HCT116 (cell line): ENCODE measurements around the gene NINJ2. TPM values are rescaled to one million over a fixed set of nuclear protein-coding genes. Genes with fewer than 3 reads are reported as not detected.

Experiments
- ATAC-seq: fragments of 200-7000 bp; cut with Tn5 transposase; 2 replicates; pipeline ENCODE4 v1.9.1; 2020; ENCODE audit warnings: mild to moderate bottlenecking, moderate library complexity
- BruUV-seq: library from RNA; stranded (reverse); fragments of 400-500 nt; replicated peaks from 2 replicates; lab custom pipeline; 2021; lab: Mats Ljungman, UMichigan
- CTCF ChIA-PET: fragments of 300-600 bp; sonication (Branson Sonifier 250); formaldehyde crosslinking; loops from one replicate; lab custom pipeline; 2021; ENCODE audit warnings: antibody characterized with exemption; lab: Charles Lee
- POLR2A ChIA-PET: fragments of 300-600, 350-600 bp; sonication (Branson Sonifier 250); formaldehyde crosslinking; loops from one replicate; lab custom pipeline; 2021; ENCODE audit warnings: antibody characterized with exemption; lab: Charles Lee
- RAD21 ChIA-PET, 2 experiments: fragments of 300-600 bp; sonication (Branson Sonifier 250); formaldehyde crosslinking; loops; one replicate each; lab custom pipeline; 2023; ENCODE audit warnings: low total read pairs in 2 of 2; ENCODE audit not compliant: uncharacterized antibody in 2 of 2, unreplicated experiment in 2 of 2, low non-redundant PET in 1 of 2; lab: Charles Lee
- DNase-seq: peaks from one replicate; pipeline ENCODE4 v3.0.0-alpha.2; 2010; ENCODE audit warnings: low read depth, low spot score
- H2AFZ ChIP-seq: fragments of 200-600 bp; shearing (Covaris generic), sonication (generic); 2 replicates; pipeline ENCODE4 v1.6.1; 2017; ENCODE audit warnings: low read depth, mixed run types, mixed read lengths, antibody characterized with exemption, low read length; ENCODE audit not compliant: poor library complexity, severe bottlenecking
- H3K27ac ChIP-seq: 2 replicates; pipeline ENCODE4 v1.5.1; 2012; ENCODE audit warnings: low read depth, low read length
- H3K27me3 ChIP-seq: fragments of 200-600 bp; sonication (generic); 2 replicates; pipeline ENCODE4 v1.6.1; 2016; ENCODE audit warnings: mixed run types, low read length, mixed read lengths; ENCODE audit not compliant: insufficient read depth
- H3K36me3 ChIP-seq, 2 experiments: fragments of 200-500 bp in 1 of 2; fragments of 200-600 bp in 1 of 2; sonication (Bioruptor generic) in 1 of 2; sonication (generic) in 1 of 2; 2 replicates each; pipeline versions ENCODE4 v1.5.1 to v1.6.1; 2014 to 2016; ENCODE audit warnings: low read length in 2 of 2, inconsistent platforms in 1 of 2, mixed read lengths in 1 of 2, mixed run types in 1 of 2; ENCODE audit not compliant: insufficient read depth in 2 of 2, control insufficient read depth in 1 of 2
- H3K4me1 ChIP-seq, 2 experiments: fragments of 200-600 bp in 1 of 2; sonication (generic) in 1 of 2; 2 replicates each; pipeline versions ENCODE4 v1.5.1 to v1.6.1; 2012 to 2017; ENCODE audit warnings: low read length in 2 of 2, inconsistent platforms in 1 of 2, mild to moderate bottlenecking in 1 of 2, mixed read lengths in 1 of 2, mixed run types in 1 of 2, moderate library complexity in 1 of 2; ENCODE audit not compliant: insufficient read depth in 2 of 2, control insufficient read depth in 1 of 2
- H3K4me2 ChIP-seq: fragments of 200-600 bp; sonication (generic); 2 replicates; pipeline ENCODE4 v1.6.1; 2017; ENCODE audit warnings: mixed run types, low read length, mixed read lengths
- H3K4me3 ChIP-seq, 2 experiments: fragments of 200-600 bp in 1 of 2; sonication (generic) in 1 of 2; replicated peaks in 1 of 2; 2 replicates each; pipeline ENCODE4 v1.5.1; 2011 to 2016; ENCODE audit warnings: low read length in 2 of 2, control low read depth in 1 of 2, low read depth in 1 of 2, mild to moderate bottlenecking in 1 of 2, mixed read lengths in 1 of 2, mixed run types in 1 of 2
- H3K79me2 ChIP-seq: fragments of 200-600 bp; sonication (generic); 2 replicates; pipeline ENCODE4 v1.6.1; 2017; ENCODE audit warnings: mild to moderate bottlenecking, mixed run types, low read length, moderate library complexity, mixed read lengths; ENCODE audit not compliant: insufficient read depth
- H3K9ac ChIP-seq: fragments of 200-600 bp; sonication (generic); 2 replicates; pipeline ENCODE4 v1.6.1; 2016; ENCODE audit warnings: low read length, mixed read lengths
- H3K9me2 ChIP-seq: fragments of 200-600 bp; sonication (generic), shearing (Covaris generic); 2 replicates; pipeline ENCODE4 v1.6.1; 2017; ENCODE audit warnings: mixed run types, mild to moderate bottlenecking, moderate library complexity; ENCODE audit not compliant: insufficient read depth
- H3K9me3 ChIP-seq, 2 experiments: fragments of 200-500 bp in 1 of 2; fragments of 200-600 bp in 1 of 2; sonication (Bioruptor generic) in 1 of 2; sonication (generic) in 1 of 2; 2 replicates each; pipeline ENCODE4 v1.6.1; 2014 to 2017; ENCODE audit warnings: low read length in 2 of 2, mixed read lengths in 2 of 2, inconsistent platforms in 1 of 2, low read depth in 1 of 2, mild to moderate bottlenecking in 1 of 2, mixed run types in 1 of 2, moderate library complexity in 1 of 2; ENCODE audit not compliant: control insufficient read depth in 1 of 2, insufficient read depth in 1 of 2
- H4K20me1 ChIP-seq: fragments of 200-600 bp; sonication (generic), shearing (Covaris generic); 2 replicates; pipeline ENCODE4 v1.6.1; 2017; ENCODE audit warnings: mixed run types, mild to moderate bottlenecking, moderate library complexity; ENCODE audit not compliant: insufficient read depth
- ATF3 ChIP-seq: IDR thresholded peaks from 2 replicates; pipeline ENCODE4 v1.6.1; 2012
- CEBPB ChIP-seq: IDR thresholded peaks from 2 replicates; pipeline ENCODE4 v1.6.1; 2012; ENCODE audit warnings: low read depth
- CTCF ChIP-seq, 3 experiments: fragments of 200-600 bp in 1 of 3; sonication (generic) in 1 of 3; IDR thresholded peaks in 2 of 3; conservative IDR thresholded peaks in 1 of 3; 2 replicates each; pipeline ENCODE4 v1.5.1; 2012 to 2017; ENCODE audit warnings: low read depth in 2 of 3, low read length in 2 of 3, antibody characterized with exemption in 1 of 3, borderline replicate concordance in 1 of 3, control low read depth in 1 of 3, mild to moderate bottlenecking in 1 of 3, mixed read lengths in 1 of 3, mixed run types in 1 of 3, moderate library complexity in 1 of 3; ENCODE audit not compliant: insufficient read depth in 1 of 3
- EGR1 ChIP-seq: IDR thresholded peaks from 2 replicates; pipeline ENCODE4 v1.6.1; 2012; ENCODE audit warnings: low read depth
- EZH2 ChIP-seq: fragments of 200-600 bp; sonication (generic); IDR thresholded peaks from 2 replicates; pipeline ENCODE4 v1.6.1; 2017; ENCODE audit warnings: antibody characterized with exemption, mixed run types
- EZH2phosphoT487 ChIP-seq: fragments of 200-600 bp; IDR thresholded peaks from 2 replicates; pipeline ENCODE4 v1.6.1; 2018; ENCODE audit warnings: antibody characterized with exemption, borderline replicate concordance
- JUND ChIP-seq: IDR thresholded peaks from 2 replicates; pipeline ENCODE4 v1.6.1; 2012
- MAX ChIP-seq: IDR thresholded peaks from 2 replicates; pipeline ENCODE4 v1.6.1; 2012
- POLR2A ChIP-seq: IDR thresholded peaks from 2 replicates; pipeline ENCODE4 v1.7.0; 2011; ENCODE audit warnings: borderline replicate concordance; ENCODE audit not compliant: insufficient read depth, insufficient read length; ENCODE audit errors: extremely low read depth
- POLR2AphosphoS5 ChIP-seq: IDR thresholded peaks from 2 replicates; pipeline ENCODE4 v1.6.1; 2011; ENCODE audit warnings: mild to moderate bottlenecking, low read depth, low read length, moderate library complexity
- SIN3A ChIP-seq: IDR thresholded peaks from 2 replicates; pipeline ENCODE4 v1.6.1; 2012; ENCODE audit warnings: low read depth
- TCF7L2 ChIP-seq: IDR thresholded peaks from 2 replicates; pipeline ENCODE4 v1.7.0; 2011; ENCODE audit warnings: borderline replicate concordance, inconsistent platforms; ENCODE audit not compliant: insufficient read depth, insufficient read length; ENCODE audit errors: extremely low read depth
- ZBTB33 ChIP-seq: IDR thresholded peaks from 2 replicates; pipeline ENCODE4 v1.6.1; 2011; ENCODE audit warnings: mild to moderate bottlenecking, low read length, moderate library complexity; ENCODE audit not compliant: insufficient replicate concordance; ENCODE audit errors: extremely low read depth
- ZFX ChIP-seq: fragments of 450-650 bp; IDR thresholded peaks from 2 replicates; pipeline ENCODE4 v1.6.1; 2017
- ZNF274 ChIP-seq: fragments of 200-500 bp; sonication (Bioruptor generic); IDR thresholded peaks from 2 replicates; pipeline ENCODE4 v1.6.1; 2014; ENCODE audit warnings: mild to moderate bottlenecking, low read depth, low read length, inconsistent platforms
- intact Hi-C: fragments of 100-400 bp; cut with micrococcal nuclease; formaldehyde crosslinking; loops from 2 replicates; pipeline ENCODE4 v1.10.0; 2022
- total RNA-seq: library from RNA; stranded (reverse); gene quantifications from one replicate; pipeline ENCODE4 v1.2.1, GENCODE V29; 2021; ENCODE audit not compliant: unreplicated experiment

NINJ2 gene
- total RNA-seq, 1 experiment from 2014 or later = not detected

GRCh38 chr12:608413-608812 is 54.8 kb downstream of the NINJ2 start:
- H3K9me2 ChIP-seq = no peaks in the 10 kb centered on the region
- H4K20me1 ChIP-seq = no peaks in the 10 kb centered on the region
- BruUV-seq = no TSS peak
- no peaks in the 10 kb centered on the region for H3K36me3 ChIP-seq
- RAD21 ChIA-PET = no interaction called here
- H3K4me2 ChIP-seq = no peak overlapping the region
- peaks cover 0 to 8% of the 10 kb centered on the region in 2 experiments; a peak in 2 of 4 replicates for H3K4me1 ChIP-seq
- no peaks in the 10 kb centered on the region for H3K79me2 ChIP-seq
- DNase-seq = no peak
- no peak overlapping the region for H2AFZ ChIP-seq
- no peak overlapping the region for H3K4me3 ChIP-seq
- TF ChIP-seq SIN3A (no peak), ATF3 (no peak), ZBTB33 (no peak), POLR2A (no peak), EZH2 (no peak), TCF7L2 (no peak), EGR1 (no peak), CEBPB (no peak), MAX (no peak), ZFX (no peak), POLR2AphosphoS5 (no peak), ZNF274 (no peak), JUND (no peak), EZH2phosphoT487 (no peak), CTCF (IDR thresholded peaks at IDR 0.05 in 2 of 3, conservative IDR thresholded peaks at IDR 0.05 in 1 of 3; ENCODE audit: borderline replicate concordance in 1 of 3, insufficient read depth in 1 of 3, low read depth in 2 of 3, low read length in 2 of 3) (no peak)
- intact Hi-C loops = no loop called here
- no peak for ATAC-seq
- H3K27me3 ChIP-seq = no peaks in the 10 kb centered on the region
- no peak overlapping the region for H3K27ac ChIP-seq
- POLR2A ChIA-PET = no interaction called here
- no peak overlapping the region for H3K9ac ChIP-seq
- no peaks in the 10 kb centered on the region for H3K9me3 ChIP-seq
- CTCF ChIA-PET = no interaction called here
